Neural progenitor cell (in vitro differentiated cells): Measurements from ENCODE around the gene ISG15. TPM values are rescaled to one million over a fixed set of nuclear protein-coding genes. Genes with fewer than 3 reads are reported as not detected.

Experiments used
- DNase-seq: peaks from one replicate; pipeline ENCODE4 v3.0.0-alpha.2; 2016; ENCODE audit warnings: low spot score
- H2AFZ ChIP-seq: fragments of 200-600 bp; sonication (generic); replicated peaks from 2 replicates; pipeline ENCODE4 v1.6.1; 2016; ENCODE audit warnings: antibody characterized with exemption
- H3F3A ChIP-seq: fragments of 200-600 bp; sonication (generic); 2 replicates; pipeline ENCODE4 v1.6.1; 2016; ENCODE audit warnings: antibody characterized with exemption, low read depth
- H3K27ac ChIP-seq: fragments of 200-600 bp; sonication (generic); 2 replicates; pipeline ENCODE4 v1.5.1; 2016; ENCODE audit warnings: mild to moderate bottlenecking
- H3K27me3 ChIP-seq: fragments of 200-600 bp; sonication (generic); 2 replicates; pipeline ENCODE4 v1.6.1; 2016; ENCODE audit warnings: mild to moderate bottlenecking, moderate library complexity
- H3K36me3 ChIP-seq: fragments of 200-600 bp; sonication (generic); 2 replicates; pipeline ENCODE4 v1.5.1; 2016
- H3K4me1 ChIP-seq: fragments of 200-600 bp; sonication (generic); 2 replicates; pipeline ENCODE4 v1.6.1; 2016; ENCODE audit warnings: mixed run types
- H3K4me2 ChIP-seq: fragments of 200-600 bp; sonication (generic); 2 replicates; pipeline ENCODE4 v1.6.1; 2016
- H3K4me3 ChIP-seq: fragments of 200-600 bp; sonication (generic); 2 replicates; pipeline ENCODE4 v1.5.1; 2016
- H3K79me2 ChIP-seq: fragments of 200-600 bp; sonication (generic); 2 replicates; pipeline ENCODE4 v1.6.1; 2016; ENCODE audit warnings: low read depth
- H3K9ac ChIP-seq: fragments of 200-600 bp; sonication (generic); 2 replicates; pipeline ENCODE4 v1.6.1; 2016
- H3K9me3 ChIP-seq: fragments of 200-600 bp; sonication (generic); 2 replicates; pipeline ENCODE4 v1.5.1; 2016; ENCODE audit warnings: low read depth
- H4K20me1 ChIP-seq: fragments of 200-600 bp; sonication (generic); 2 replicates; pipeline ENCODE4 v1.6.1; 2016; ENCODE audit warnings: low read depth
- H3K27ac Mint-ChIP-seq: 3 replicates; pipeline ENCODE4 v1.8.0; 2021; ENCODE audit warnings: mixed read lengths
- H3K27me3 Mint-ChIP-seq: 2 replicates; pipeline ENCODE4 v1.8.0; 2022; ENCODE audit warnings: low read depth, mild to moderate bottlenecking, inconsistent platforms, moderate library complexity, mixed read lengths; ENCODE audit not compliant: insufficient read depth
- H3K36me3 Mint-ChIP-seq: 3 replicates; pipeline ENCODE4 v1.8.0; 2021; ENCODE audit warnings: mixed read lengths
- H3K4me1 Mint-ChIP-seq: 3 replicates; pipeline ENCODE4 v1.8.0; 2021; ENCODE audit warnings: mixed read lengths
- H3K4me3 Mint-ChIP-seq: 3 replicates; pipeline ENCODE4 v1.8.0; 2021; ENCODE audit warnings: mild to moderate bottlenecking, moderate library complexity, mixed read lengths
- H3K9me3 Mint-ChIP-seq: 3 replicates; pipeline ENCODE4 v1.8.0; 2020; ENCODE audit warnings: mixed read lengths
- CTCF ChIP-seq: fragments of 200-600 bp; sonication (generic); IDR thresholded peaks from 2 replicates; pipeline ENCODE4 v1.5.1; 2017; ENCODE audit warnings: antibody characterized with exemption, mild to moderate bottlenecking
- EZH2 ChIP-seq: fragments of 200-600 bp; sonication (generic); IDR thresholded peaks from 2 replicates; pipeline ENCODE4 v1.6.1; 2017; ENCODE audit warnings: antibody characterized with exemption, mild to moderate bottlenecking, moderate library complexity
- EZH2phosphoT487 ChIP-seq: fragments of 200-600 bp; sonication (generic); IDR thresholded peaks from 2 replicates; pipeline ENCODE4 v1.6.1; 2017; ENCODE audit warnings: antibody characterized with exemption
- total RNA-seq: library from RNA; depleted of rRNA; stranded (reverse); fragments of >200 nt; gene quantifications from 2 replicates; pipeline ENCODE4 v1.2.3, GENCODE V29; 2015; ENCODE audit warnings: low replicate concordance

The ISG15 gene
- total RNA-seq, 1 donor from 2014 or later, result 22.4 TPM

GRCh38 chr1:1060281-1061000 lies 47.1 kb downstream of the ISG15 start:
- Mint-ChIP-seq H3K27me3 (peaks cover 26% of the 10 kb centered on the region), H3K27ac (no peak overlapping the region)
- H3K4me3 ChIP-seq, result peak overlapping the region; percentile 58

GRCh38 chr1:1061682-1062345 lies 48.5 kb downstream of the ISG15 start:
- TF ChIP-seq EZH2 (no peak), EZH2phosphoT487 (no peak), CTCF (no peak)
- peak; percentile 18 for DNase-seq
- H3K27ac ChIP-seq, result no peak overlapping the region
- peaks cover 23% of the 10 kb centered on the region for H3K4me1 Mint-ChIP-seq
- peaks cover 25% of the 10 kb centered on the region for H3K27me3 Mint-ChIP-seq
- H3K9me3 ChIP-seq, result no peaks in the 10 kb centered on the region
- H3F3A ChIP-seq, result peaks cover 21% of the 10 kb centered on the region
- H3K9me3 Mint-ChIP-seq, result no peaks in the 10 kb centered on the region
- H3K4me3 Mint-ChIP-seq, result peak overlapping the region; percentile 53
- H3K4me3 ChIP-seq, result no peak overlapping the region
- H3K36me3 ChIP-seq, result no peaks in the 10 kb centered on the region
- H4K20me1 ChIP-seq, result peaks cover 29% of the 10 kb centered on the region
- no peak overlapping the region for H3K4me2 ChIP-seq
- H3K27ac Mint-ChIP-seq, result no peak overlapping the region
- H2AFZ ChIP-seq, result no peak overlapping the region
- no peaks in the 10 kb centered on the region for H3K79me2 ChIP-seq
- no peaks in the 10 kb centered on the region for H3K36me3 Mint-ChIP-seq
- peaks cover 96% of the 10 kb centered on the region for H3K27me3 ChIP-seq
- no peak overlapping the region for H3K9ac ChIP-seq
- peaks cover 17% of the 10 kb centered on the region for H3K4me1 ChIP-seq

More at GRCh38 chr1:1060281-1061000, 47.1 kb downstream of the ISG15 start:
- peaks cover 20% of the 10 kb centered on the region for H3K4me1 Mint-ChIP-seq
- H3K9me3 ChIP-seq, result no peaks in the 10 kb centered on the region
- no peak overlapping the region for H3K9ac ChIP-seq
- DNase-seq, result no peak
- H3K9me3 Mint-ChIP-seq, result no peaks in the 10 kb centered on the region
- no peaks in the 10 kb centered on the region for H3K79me2 ChIP-seq
- H3K27ac ChIP-seq, result no peak overlapping the region
- peak overlapping the region; percentile 76 for H3K4me3 Mint-ChIP-seq
- peaks cover 17% of the 10 kb centered on the region for H3K4me1 ChIP-seq
- peaks cover 29% of the 10 kb centered on the region for H4K20me1 ChIP-seq
- no peaks in the 10 kb centered on the region for H3K36me3 ChIP-seq
- peaks cover 9% of the 10 kb centered on the region for H3F3A ChIP-seq
- peaks cover 84% of the 10 kb centered on the region for H3K27me3 ChIP-seq
- H3K36me3 Mint-ChIP-seq, result peaks cover 3% of the 10 kb centered on the region
- no peak for TF ChIP-seq CTCF
- no peak for TF ChIP-seq EZH2
- no peak for TF ChIP-seq EZH2phosphoT487
- H3K4me2 ChIP-seq, result peak overlapping the region; percentile 80
- H2AFZ ChIP-seq, result no peak overlapping the region

GRCh38 chr1:1062348-1063163 lies 49.3 kb downstream of the ISG15 start:
- no peaks in the 10 kb centered on the region for H3K36me3 ChIP-seq
- H3K9me3 Mint-ChIP-seq, result no peaks in the 10 kb centered on the region
- H3K27ac ChIP-seq, result no peak overlapping the region
- peaks cover 17% of the 10 kb centered on the region for H3K4me1 ChIP-seq
- H3K27me3 ChIP-seq, result peaks cover 96% of the 10 kb centered on the region
- H3K4me3 ChIP-seq, result no peak overlapping the region
- H3K27ac Mint-ChIP-seq, result no peak overlapping the region
- no peaks in the 10 kb centered on the region for H3K36me3 Mint-ChIP-seq
- H3K4me1 Mint-ChIP-seq, result peaks cover 23% of the 10 kb centered on the region
- H3K4me3 Mint-ChIP-seq, result peak overlapping the region; percentile 46
- H3F3A ChIP-seq, result peaks cover 22% of the 10 kb centered on the region
- peak; percentile 40 for DNase-seq
- H3K4me2 ChIP-seq, result peak overlapping the region; percentile 10
- no peak overlapping the region for H2AFZ ChIP-seq
- no peak overlapping the region for H3K9ac ChIP-seq
- no peaks in the 10 kb centered on the region for H3K79me2 ChIP-seq
- peaks cover 31% of the 10 kb centered on the region for H4K20me1 ChIP-seq
- TF ChIP-seq EZH2phosphoT487 (no peak), EZH2 (no peak), CTCF (no peak)
- H3K27me3 Mint-ChIP-seq, result peaks cover 21% of the 10 kb centered on the region
- H3K9me3 ChIP-seq, result no peaks in the 10 kb centered on the region
